K562 (cell line): ENCODE results near the gene CRYBB1. TPM values are rescaled to one million over a fixed set of nuclear protein-coding genes. Genes with fewer than 3 reads are reported as not detected.

Experiments
- BCL6 ChIP-seq: fragments of 250-450 bp; sonication (Bioruptor Pico); IDR thresholded peaks from 2 replicates; pipeline ENCODE4 v1.4.0; 2020
- CCNT2 ChIP-seq: IDR thresholded peaks from 2 replicates; pipeline ENCODE4 v1.6.1; 2011; ENCODE audit warnings: borderline replicate concordance, low read depth, mild to moderate bottlenecking, moderate library complexity, mixed read lengths, low read length; ENCODE audit not compliant: insufficient read length; ENCODE audit errors: extremely low read depth
- CREB1 ChIP-seq, 2 experiments: sonication (generic) in 1 of 2; formaldehyde crosslinking in 1 of 2; IDR thresholded peaks; 2 replicates each; pipeline versions ENCODE4 v1.6.1 to v1.8.0; 2012 to 2022; ENCODE audit warnings: inconsistent platforms in 1 of 2, mild to moderate bottlenecking in 1 of 2, missing genetic modification reagents in 1 of 2, moderate library complexity in 1 of 2
- DIDO1 ChIP-seq: fragments of 450-650 bp; IDR thresholded peaks from 2 replicates; pipeline ENCODE4 v1.6.1; 2016; ENCODE audit warnings: low read depth, missing biosample characterization, missing genetic modification characterization
- HDGF ChIP-seq: fragments of 450-650 bp; IDR thresholded peaks from 2 replicates; pipeline ENCODE4 v1.6.1; 2016
- HEY1 ChIP-seq: fragments of 250-450 bp; sonication (Bioruptor Pico); IDR thresholded peaks from 2 replicates; pipeline ENCODE4 v1.5.0; 2020; ENCODE audit warnings: mild to moderate bottlenecking, moderate library complexity, borderline replicate concordance
- HLTF ChIP-seq: fragments of 450-650 bp; IDR thresholded peaks from 2 replicates; pipeline ENCODE4 v1.6.1; 2016
- IFI16 ChIP-seq: fragments of 250-450 bp; sonication (Bioruptor Pico); IDR thresholded peaks from 2 replicates; pipeline ENCODE4 v2.1.2; 2022; ENCODE audit warnings: mild to moderate bottlenecking, inconsistent platforms
- JUND ChIP-seq, 2 experiments: IDR thresholded peaks; 2 replicates in 1 of 2; 3 replicates in 1 of 2; pipeline ENCODE4 v1.6.1; 2011; ENCODE audit warnings: borderline replicate concordance in 2 of 2, low read depth in 2 of 2, low read length in 2 of 2, improper control_type of control experiment in 1 of 2, missing biosample characterization in 1 of 2, missing genetic modification characterization in 1 of 2, missing genetic modification reagents in 1 of 2
- MXI1 ChIP-seq: IDR thresholded peaks from 2 replicates; pipeline ENCODE4 v1.6.1; 2011; ENCODE audit warnings: low read depth, mild to moderate bottlenecking, improper control_type of control experiment, low read length
- NR2C1 ChIP-seq, 2 experiments: fragments of 450-650 bp; IDR thresholded peaks; 2 replicates each; pipeline ENCODE4 v1.6.1; 2017; ENCODE audit warnings: mild to moderate bottlenecking in 2 of 2, antibody characterized with exemption in 1 of 2, inconsistent platforms in 1 of 2, missing compliant biosample characterization in 1 of 2, missing genetic modification characterization in 1 of 2
- RAD51 ChIP-seq: fragments of 450-650 bp; IDR thresholded peaks from 2 replicates; pipeline ENCODE4 v1.7.1; 2016; ENCODE audit warnings: low read depth, mild to moderate bottlenecking, borderline replicate concordance
- RFX1 ChIP-seq: fragments of 450-650 bp; IDR thresholded peaks from 2 replicates; pipeline ENCODE4 v1.6.1; 2016; ENCODE audit warnings: mild to moderate bottlenecking, moderate library complexity
- SAFB2 ChIP-seq: fragments of 200-400 bp; formaldehyde crosslinking; IDR thresholded peaks from 2 replicates; pipeline ENCODE4 v1.6.1; 2018; ENCODE audit warnings: borderline replicate concordance, low read length, low read depth, moderate library complexity; ENCODE audit not compliant: severe bottlenecking
- SMARCE1 ChIP-seq: fragments of 450-650 bp; IDR thresholded peaks from 2 replicates; pipeline ENCODE4 v1.7.1; 2016; ENCODE audit warnings: mild to moderate bottlenecking
- SREBF2 ChIP-seq: sonication (generic); formaldehyde crosslinking; IDR thresholded peaks from 2 replicates; pipeline ENCODE4 v1.4.0; 2020; ENCODE audit warnings: mild to moderate bottlenecking, missing genetic modification reagents
- XRCC3 ChIP-seq: fragments of 450-650 bp; IDR thresholded peaks from 2 replicates; pipeline ENCODE4 v1.6.1; 2017; ENCODE audit warnings: mild to moderate bottlenecking, moderate library complexity
- ZBTB2 ChIP-seq: fragments of 450-650 bp; IDR thresholded peaks from 2 replicates; pipeline ENCODE4 v1.6.1; 2016; ENCODE audit warnings: antibody characterized with exemption
- ZHX1 ChIP-seq: fragments of 150-350 bp; conservative IDR thresholded peaks from 2 replicates; pipeline ENCODE4 v1.6.1; 2014; ENCODE audit warnings: low read length
- ZNF511 ChIP-seq: sonication (generic); formaldehyde crosslinking; IDR thresholded peaks from 2 replicates; pipeline ENCODE4 v1.8.0; 2022; ENCODE audit warnings: mild to moderate bottlenecking, missing genetic modification reagents
- ZNF57 ChIP-seq: fragments of 450-650 bp; formaldehyde crosslinking; IDR thresholded peaks from 2 replicates; pipeline ENCODE4 v1.4.0; 2020; ENCODE audit warnings: mild to moderate bottlenecking, moderate library complexity
- polyA plus RNA-seq, 8 experiments: library from polyadenylated mRNA; depleted of rRNA in 4 of 8; stranded (reverse) in 5 of 8; unstranded in 3 of 8; fragments of >200 nt; fragmentation: Nextera tagmentation in 2 of 8; fragmentation: Illumina TruSeq in 1 of 8; extraction: Ambion mirVana in 2 of 8; extraction: Trizol in 1 of 8; gene quantifications; 2 replicates each; pipeline versions ENCODE4 v1.2.1 to v1.2.3, GENCODE V29; 2011 to 2014; ENCODE audit warnings: inconsistent platforms in 1 of 8, missing spikeins in 1 of 8
- total RNA-seq, 7 experiments: library from RNA; depleted of rRNA in 6 of 7; stranded (reverse); fragments of >200 nt in 6 of 7; fragmentation: Illumina TruSeq in 2 of 7; extraction: Trizol in 2 of 7; gene quantifications; 2 replicates each; pipeline versions ENCODE4 v1.2.1 to v1.2.3, GENCODE V29; 2011 to 2021; ENCODE audit warnings: low replicate concordance in 1 of 7
- TF ChIP-seq, protein P1 (sequence below): fragments of 250-450 bp; sonication (Bioruptor Pico); IDR thresholded peaks from 2 replicates; pipeline ENCODE4 v1.8.0; 2021; ENCODE audit warnings: borderline replicate concordance, mild to moderate bottlenecking, moderate library complexity; ENCODE audit not compliant: poor library complexity, severe bottlenecking

The CRYBB1 gene
- total and polyA plus RNA-seq, 9 of the 15 experiments (the other 6 are each of a cell fraction or from before 2014, with no cell fraction given), result 0.16 to 0.45 (median 0.33) TPM; not detected in 2

GRCh38 chr22:26642465-26643417 is 24.9 kb upstream of the CRYBB1 start (continued):
- TF ChIP-seq NR2C1 (IDR thresholded peaks at IDR 0.05), result no peak
- no peak for TF ChIP-seq NR2C1 (tag; IDR thresholded peaks at IDR 0.05)
- no peak for TF ChIP-seq CCNT2
- TF ChIP-seq HDGF, result peak; percentile 79
- peak; percentile 33; the same call in 1 of the 2 replicates for TF ChIP-seq ZBTB2
- no peak for TF ChIP-seq ZNF511 (CRISPR knock-in tag)
- no peak for TF ChIP-seq RAD51
- no peak for TF ChIP-seq HEY1 (CRISPR knock-in tag)
- TF ChIP-seq, protein P1, sequence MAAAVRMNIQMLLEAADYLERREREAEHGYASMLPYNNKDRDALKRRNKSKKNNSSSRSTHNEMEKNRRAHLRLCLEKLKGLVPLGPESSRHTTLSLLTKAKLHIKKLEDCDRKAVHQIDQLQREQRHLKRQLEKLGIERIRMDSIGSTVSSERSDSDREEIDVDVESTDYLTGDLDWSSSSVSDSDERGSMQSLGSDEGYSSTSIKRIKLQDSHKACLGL (CRISPR knock-in tag), result no peak
- peak; percentile 65; the same call in 1 of the 2 replicates for TF ChIP-seq JUND (IDR thresholded peaks at IDR 0.05; ENCODE audit: borderline replicate concordance, low read depth, low read length)
- TF ChIP-seq JUND (tag; IDR thresholded peaks at IDR 0.05; ENCODE audit: borderline replicate concordance, low read depth, low read length), result peak; percentile 49; the same call in 1 of the 3 replicates
- no peak for TF ChIP-seq MXI1
- TF ChIP-seq SREBF2 (CRISPR knock-in tag), result no peak
- no peak for TF ChIP-seq ZNF57 (CRISPR knock-in tag)
- TF ChIP-seq RFX1, result no peak
- no peak for TF ChIP-seq SAFB2
- TF ChIP-seq SMARCE1, result no peak; the same call in 1 of the 2 replicates
- peak; percentile 94 for TF ChIP-seq HLTF
- no peak for TF ChIP-seq XRCC3
- no peak for TF ChIP-seq BCL6 (CRISPR knock-in tag)
- no peak for TF ChIP-seq DIDO1 (tag)
- no peak for TF ChIP-seq IFI16 (CRISPR knock-in tag)
- no peak for TF ChIP-seq ZHX1
- TF ChIP-seq CREB1 (IDR thresholded peaks at IDR 0.05), result no peak
- no peak for TF ChIP-seq CREB1 (CRISPR knock-in tag; IDR thresholded peaks at IDR 0.05)
